GM12872 (cell line): ENCODE measurements around the gene CLCA2.

Experiments
- CTCF ChIP-seq: IDR thresholded peaks from 3 replicates; pipeline ENCODE4 v1.5.1; 2011; ENCODE audit warnings: low read depth, mild to moderate bottlenecking, low read length, moderate library complexity; ENCODE audit not compliant: insufficient read depth

Gene CLCA2

DNA sequence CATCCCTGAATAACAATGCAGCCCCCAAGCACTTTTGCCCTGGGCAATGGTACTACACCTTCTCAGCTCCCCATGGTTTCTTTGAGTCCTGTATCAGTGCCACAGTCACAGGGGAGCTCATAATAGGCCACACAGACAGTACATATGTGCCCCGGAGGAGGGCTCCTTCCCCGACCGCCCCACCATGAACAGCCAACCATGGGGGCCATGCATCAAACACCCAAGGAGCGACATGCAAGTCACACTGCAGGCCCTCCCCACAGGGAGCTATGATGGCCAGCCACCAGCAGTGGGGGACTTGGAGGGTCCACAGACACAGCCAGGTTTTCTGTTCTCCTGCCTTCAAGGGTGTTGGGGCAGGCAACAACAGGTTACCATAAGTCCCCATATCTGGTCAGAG lies 13.1 kb upstream of the CLCA2 start:
- no peak for TF ChIP-seq CTCF

- TF ChIP-seq CTCF = no peak
Measured at GRCh38 chr1:86416343-86416742, 7.6 kb upstream of the CLCA2 start.

DNA sequence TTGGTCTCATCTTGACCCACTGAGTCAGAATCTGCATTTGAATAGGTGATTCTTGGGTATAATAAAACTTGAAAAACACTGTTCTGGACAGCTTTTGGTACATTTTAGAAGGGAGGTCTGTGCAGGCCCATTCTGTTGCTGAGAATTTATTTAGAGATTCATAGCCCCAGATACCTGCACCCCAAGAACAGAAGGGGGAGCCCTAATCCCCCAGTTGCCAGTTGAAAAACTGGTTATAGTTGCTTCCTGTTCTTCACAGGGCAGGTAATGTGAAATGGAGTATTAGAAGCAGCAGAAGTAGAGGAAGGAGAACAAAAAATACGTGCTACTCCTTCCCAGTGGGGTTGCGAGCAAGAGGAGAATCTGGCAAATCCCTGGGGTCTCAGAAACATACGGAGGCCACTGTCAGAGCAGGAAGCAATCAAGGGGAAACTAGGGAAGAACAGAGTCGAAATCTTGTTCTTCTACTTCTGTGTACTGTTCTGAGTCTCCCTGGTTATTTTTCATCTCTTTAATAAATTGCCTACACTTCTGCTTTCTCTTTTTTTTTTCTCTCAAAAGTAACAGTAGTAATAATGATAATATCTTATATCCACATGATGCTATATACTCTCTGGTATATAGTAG lies 4.6 kb upstream of the CLCA2 start:
- peak; percentile 69 for TF ChIP-seq CTCF

- no peak for TF ChIP-seq CTCF
Measured at GRCh38 chr1:86421601-86422280, 2.2 kb upstream of the CLCA2 start.

GRCh38 chr1:86423473-86423872 lies 498 bp upstream of the CLCA2 start:
- TF ChIP-seq CTCF = no peak

- no peak for TF ChIP-seq CTCF
Measured at GRCh38 chr1:86429122-86429725, 5.3 kb downstream of the CLCA2 start.

- TF ChIP-seq CTCF = no peak
Measured at GRCh38 chr1:86429835-86430234, 5.9 kb downstream of the CLCA2 start.
